RPMI7951 (cell line): ENCODE results near the gene COX7A2L. TPM values are rescaled to one million over a fixed set of nuclear protein-coding genes. Genes with fewer than 3 reads are reported as not detected.
"Not testable (repeated sequence)": the region's sequence is repeated elsewhere in the genome, so short reads cannot be mapped to it uniquely, and the experiment has no call there.

Experiments used
- DNase-seq: peaks from one replicate; pipeline ENCODE4 v3.0.0-alpha.2; 2012; ENCODE audit warnings: low read depth
- total RNA-seq: library from RNA; depleted of rRNA; stranded (reverse); fragments of >200 nt; shearing (Covaris generic); gene quantifications from 2 replicates; pipeline ENCODE4 v1.2.3, GENCODE V29; 2014

The COX7A2L gene
- total RNA-seq, 1 experiment from 2014 or later: 188 TPM

DNA sequence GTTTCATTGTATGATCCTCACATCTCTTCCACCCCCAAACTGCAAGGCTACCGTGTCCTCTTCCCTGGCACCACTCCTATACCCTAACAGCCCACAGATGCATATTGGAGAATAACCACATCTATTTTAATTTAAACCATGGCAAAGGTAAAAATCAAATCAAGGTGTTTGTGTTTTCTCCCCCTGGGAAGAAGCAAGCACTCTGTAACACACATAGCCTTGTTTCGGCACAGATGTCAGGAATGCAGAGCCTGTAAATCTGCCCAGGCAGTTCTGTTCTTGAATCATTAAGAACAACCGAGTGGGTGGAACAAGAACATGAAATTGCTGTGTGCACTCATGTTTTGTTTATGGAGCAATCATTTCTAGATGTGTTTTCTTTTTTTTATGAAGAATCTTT lies 6.8 kb upstream of the COX7A2L start:
- DNase-seq: no peak

DNA sequence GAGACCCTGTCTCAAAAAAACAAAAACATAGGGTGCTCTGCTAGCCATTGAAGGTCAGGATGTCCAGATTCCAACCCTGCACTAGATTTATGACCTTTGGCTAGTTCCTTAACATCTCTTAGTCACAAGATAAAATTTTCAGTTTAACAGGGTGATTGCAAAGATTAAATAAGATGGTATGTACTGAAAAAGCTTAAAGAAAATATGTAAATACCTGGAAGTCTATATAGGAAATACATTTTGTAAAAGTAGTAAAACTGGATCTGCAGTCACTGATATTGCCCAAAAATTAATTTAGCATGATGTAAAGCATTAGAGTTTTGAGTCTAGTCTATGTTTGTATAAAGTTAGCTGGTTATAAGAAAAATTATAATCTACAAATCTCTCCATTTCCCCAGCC lies 5.4 kb upstream of the COX7A2L start:
- DNase-seq: no peak

DNA sequence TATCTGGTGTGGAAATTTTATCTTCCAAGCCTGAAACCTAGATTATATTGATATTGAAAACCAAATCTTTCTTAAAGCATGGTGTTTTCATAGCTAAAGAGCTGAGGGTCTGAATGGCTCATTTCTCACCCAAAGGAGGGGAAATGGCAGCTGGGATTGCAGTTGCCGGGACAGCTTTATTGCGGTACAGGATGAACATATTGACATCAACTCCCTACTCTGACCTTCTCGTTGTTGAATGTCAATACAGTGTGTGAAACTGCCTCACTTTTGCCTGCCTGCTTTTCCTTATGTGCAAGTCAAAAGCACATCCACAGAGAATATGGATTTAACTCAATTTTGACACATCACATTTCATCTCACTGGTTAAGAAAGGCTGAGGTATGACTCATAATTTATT lies 3.6 kb upstream of the COX7A2L start:
- DNase-seq: no peak

DNA sequence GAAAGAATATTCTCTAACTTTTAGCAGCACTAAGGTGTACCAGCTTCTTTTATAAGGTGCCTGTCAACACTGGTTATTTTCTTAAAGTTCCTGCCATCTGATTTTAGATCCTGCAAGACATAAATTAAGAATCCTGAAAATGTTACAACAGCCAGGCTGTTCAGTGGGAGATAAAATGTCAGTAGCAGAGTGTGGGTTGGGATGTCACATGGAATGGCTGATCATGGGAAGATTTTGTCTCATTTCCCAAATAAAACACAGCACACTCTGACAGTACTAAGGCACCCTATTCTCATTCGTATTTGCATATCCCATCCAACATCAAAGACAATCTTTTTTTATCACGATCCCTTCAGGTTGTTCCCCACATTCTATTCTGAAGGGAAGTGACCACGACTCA lies 2.4 kb upstream of the COX7A2L start:
- DNase-seq: no peak

DNA sequence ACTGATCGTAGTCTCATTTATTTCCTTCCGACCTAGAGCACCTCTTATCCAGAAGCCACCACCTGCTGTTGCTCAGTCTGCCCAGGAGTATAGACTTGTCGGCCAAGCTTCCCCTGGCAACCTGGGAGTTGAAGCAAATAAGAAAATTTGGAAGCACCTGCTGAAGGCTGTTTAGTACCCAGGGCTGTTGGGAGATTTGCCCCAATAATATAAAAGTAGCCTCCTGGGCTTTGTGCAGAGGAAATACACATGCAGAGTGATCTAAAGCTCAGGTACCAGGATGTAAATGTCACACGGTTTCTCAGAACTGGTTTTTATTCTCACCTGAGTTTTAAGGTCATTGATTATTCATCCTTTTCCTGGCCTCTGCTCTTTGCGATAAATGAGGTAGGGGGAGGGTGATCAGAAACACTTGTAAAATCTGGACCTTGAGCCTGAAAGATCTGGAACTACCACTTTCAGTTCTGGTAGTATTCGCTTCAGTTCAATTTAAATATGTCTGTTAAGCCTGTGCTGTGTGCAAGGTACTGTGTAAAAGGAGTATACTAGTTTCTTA lies 789 bp upstream of the COX7A2L start:
- DNase-seq: no peak

DNA sequence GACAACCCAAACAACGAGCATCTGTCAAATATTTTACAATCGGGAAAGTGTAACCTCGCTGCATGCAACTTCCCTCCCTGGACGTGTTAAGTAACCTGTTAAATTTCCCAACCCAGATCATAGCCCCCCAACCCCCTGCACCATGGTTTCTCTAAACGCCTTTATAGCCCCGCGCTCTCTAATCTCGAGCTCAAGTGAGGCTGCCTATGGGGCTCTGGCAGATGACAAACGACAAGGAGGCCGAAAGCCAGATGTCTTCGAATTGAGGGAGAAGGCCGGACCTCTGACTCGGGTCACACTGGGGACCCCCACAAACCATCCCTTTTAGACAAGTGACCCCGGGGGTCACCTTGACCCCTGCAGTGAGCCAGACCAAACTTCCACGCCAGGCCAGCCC lies 526 bp downstream of the COX7A2L start:
- no peak for DNase-seq

DNA sequence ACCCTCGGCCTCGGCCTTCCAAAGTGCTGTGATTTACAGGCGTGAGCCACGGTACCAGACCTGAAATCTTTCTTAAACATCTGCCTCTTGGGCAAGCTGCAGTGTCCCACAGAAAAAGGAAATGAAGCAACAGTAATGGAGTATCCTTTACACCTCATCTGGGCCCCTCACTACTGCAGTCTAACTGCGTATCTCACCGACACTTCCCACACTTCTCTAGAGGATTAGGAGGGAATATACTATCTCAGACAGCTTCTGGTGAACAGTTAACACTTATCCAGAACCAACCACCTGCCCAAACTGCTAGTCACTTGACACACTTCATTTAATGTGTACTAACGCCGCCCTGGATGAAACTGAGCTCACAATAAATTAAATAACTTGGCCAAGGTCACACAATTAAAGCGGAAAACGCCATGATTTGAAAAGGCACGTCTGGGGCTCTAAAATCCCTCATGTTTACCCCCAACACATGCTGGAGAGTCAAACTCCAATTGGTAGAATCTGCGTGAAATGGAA lies 993 bp downstream of the COX7A2L start:
- peak; percentile 40 for DNase-seq

DNA sequence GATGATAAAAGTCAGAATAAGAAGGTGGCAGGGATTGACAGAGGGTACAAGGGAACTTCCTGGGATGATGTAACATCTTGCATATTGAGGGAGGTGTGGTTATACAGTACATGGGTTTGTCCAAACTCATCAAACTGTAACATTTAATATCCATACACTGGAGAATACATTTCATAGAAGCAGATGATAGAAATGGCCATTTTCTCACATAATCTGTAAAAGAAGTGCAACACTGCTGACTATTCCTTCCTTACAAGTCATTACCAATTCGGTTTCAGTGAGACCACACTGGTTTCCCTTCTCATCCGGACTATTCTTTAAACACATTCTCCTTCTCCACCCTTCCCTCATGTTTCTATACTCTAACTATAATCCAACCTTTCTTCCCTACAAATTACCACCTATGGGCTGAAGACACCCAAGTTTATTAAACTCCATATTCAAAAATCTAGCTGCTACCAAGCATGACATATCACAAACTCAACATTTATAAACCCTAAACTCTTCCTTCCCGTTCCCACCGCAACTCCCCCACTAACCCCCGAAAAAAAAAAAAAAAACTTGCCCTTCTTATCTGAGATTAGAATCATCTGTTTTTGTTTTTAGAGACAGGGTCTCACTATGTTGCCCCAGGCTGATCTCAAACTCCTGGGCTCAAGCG lies 1.6 kb downstream of the COX7A2L start:
- DNase-seq: no peak

DNA sequence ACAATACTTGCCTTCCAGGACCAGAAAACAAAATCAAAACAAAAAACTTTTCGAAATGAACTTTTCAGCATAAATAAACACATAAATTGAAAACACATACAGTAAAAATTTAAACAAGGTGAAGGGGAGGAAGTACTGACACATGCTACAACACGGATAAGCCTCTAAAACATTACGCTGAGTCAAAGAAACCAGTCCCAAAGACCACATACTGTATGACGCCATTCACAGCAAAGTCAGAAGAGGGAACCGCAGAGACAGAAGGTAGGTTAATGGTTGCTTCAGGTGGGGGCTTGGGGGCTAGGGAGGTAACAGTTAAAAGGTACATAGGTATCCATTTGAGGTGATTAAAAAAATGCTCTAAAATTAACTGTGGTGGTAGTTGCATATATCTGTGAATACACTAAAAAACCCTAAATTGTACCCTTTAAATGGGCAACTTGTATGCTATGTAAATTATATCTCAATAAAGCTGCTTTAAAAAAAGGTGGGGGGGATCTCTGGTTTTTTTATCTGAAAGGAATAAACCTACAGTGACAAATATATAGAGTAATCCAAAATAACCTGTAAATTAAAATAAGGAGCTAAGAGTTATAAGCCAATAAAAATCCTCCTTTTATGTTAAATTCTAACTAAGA lies 7.1 kb downstream of the COX7A2L start:
- no peak for DNase-seq

DNA sequence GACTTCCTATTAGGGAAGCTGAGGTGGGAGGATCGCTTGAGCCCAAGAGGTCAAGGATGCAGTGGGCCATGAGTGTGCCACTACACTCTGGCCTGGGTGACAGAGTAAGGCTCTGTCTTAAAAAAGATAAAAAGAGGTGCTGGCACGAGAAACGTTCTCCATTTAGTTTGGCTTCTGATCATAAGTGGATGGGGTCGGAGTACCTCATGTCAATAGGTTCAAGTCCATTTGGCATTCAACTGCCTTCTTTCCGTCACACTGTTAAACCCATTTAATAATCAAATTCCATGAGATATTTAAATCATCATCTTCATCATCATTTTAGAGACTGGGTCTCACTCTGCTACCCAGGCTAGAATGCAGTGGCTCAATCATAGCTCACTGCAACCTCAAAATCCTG lies 9.2 kb downstream of the COX7A2L start:
- no peak for DNase-seq

DNA sequence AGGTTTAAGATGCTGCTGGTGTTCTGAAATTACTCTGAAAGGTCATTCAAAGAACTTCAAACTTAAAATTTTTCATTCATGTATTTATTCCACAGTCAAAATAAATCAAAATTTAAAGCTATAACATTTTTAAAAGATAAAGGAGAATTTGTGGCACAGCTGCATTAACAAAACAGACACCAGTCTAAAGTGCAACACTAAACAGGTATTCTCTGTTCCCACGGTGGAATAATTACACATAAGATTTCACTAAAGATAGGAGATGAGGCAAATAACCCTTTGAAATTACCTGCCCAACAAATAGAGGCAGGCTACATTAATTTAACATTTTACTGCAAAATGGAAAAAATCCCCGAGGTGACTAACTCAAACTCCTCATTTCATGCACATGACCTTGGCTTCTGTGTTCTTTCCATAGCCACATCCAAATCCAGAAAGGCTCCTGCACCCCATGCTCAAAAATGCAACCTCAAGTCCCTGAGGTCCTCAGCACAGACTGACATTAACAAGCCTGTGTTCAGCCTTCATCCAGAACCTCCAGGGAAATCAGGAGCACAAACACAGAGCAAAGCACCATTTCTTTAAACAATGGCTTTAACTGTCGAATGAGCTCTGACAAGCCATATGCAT lies 10.5 kb downstream of the COX7A2L start:
- DNase-seq: no peak

DNA sequence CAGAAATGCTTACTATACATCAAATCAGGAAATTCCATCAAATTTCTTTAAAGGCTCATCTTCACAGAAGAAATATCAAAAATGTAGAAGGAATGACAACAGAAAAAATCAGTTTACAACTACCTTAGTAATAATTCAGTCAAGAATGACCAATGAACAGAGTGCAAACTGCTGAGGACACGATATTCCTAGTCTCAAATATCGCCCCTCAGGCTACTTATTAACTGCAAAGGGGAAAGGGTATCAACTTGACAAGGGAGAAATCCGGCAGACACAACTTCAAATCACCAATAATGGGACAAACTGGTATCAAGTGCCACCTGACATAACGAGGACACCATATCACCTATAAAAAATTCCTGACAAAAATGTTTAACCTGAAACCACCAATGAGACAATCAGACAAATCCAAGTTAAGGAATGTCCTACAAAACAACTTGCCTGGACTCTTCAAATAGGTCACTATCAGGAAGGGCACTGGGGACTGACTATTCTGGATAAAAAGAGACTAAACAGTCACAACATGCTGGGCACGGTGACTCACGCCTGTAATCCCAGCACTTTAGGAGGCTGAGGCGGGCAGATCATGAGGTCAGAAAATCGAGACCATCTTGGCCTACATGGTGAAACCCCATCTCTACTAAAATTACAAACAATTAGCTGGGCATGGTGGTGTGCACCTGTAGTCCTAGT lies 12.8 kb downstream of the COX7A2L start:
- DNase-seq: no peak

DNA sequence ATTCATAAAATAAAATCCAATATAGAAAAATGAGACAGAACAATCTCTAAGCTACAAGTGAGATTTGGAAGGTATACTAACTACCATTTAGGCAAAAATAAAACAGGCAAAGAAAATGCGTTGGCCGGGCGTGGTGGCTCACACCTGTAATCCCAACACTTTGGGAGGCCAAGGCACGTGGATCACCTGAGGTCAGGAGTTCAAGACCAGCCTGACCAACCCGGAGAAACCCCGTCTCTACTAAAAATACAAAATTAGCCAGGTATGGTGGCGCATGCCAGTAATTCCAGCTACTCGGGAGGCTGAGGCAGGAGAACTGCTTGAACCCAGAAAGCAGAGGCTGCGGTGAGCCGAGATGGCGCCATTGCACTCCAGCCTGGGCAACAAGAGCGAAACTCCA lies 13.5 kb downstream of the COX7A2L start:
- not testable (repeated sequence) for DNase-seq

DNA sequence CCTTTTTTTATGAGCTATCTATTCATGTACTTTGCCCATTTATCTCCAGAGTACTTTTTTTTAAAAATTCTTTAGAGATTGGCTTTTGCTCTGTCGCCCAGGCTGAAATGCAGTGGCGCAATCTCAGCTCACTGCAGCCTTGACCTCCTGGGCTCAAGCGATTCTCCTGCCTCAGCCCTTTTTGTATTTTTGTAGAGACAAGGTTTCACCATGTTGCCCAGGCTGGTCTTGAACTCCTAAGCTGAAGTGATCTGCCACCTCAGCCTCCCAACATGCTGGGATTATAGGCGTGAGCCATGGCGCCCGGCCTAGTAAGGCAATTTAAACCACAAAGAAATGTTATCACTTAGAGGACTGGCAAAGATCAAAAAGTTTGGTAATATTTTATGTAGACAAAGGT lies 14.2 kb downstream of the COX7A2L start:
- not testable (repeated sequence) for DNase-seq

DNA sequence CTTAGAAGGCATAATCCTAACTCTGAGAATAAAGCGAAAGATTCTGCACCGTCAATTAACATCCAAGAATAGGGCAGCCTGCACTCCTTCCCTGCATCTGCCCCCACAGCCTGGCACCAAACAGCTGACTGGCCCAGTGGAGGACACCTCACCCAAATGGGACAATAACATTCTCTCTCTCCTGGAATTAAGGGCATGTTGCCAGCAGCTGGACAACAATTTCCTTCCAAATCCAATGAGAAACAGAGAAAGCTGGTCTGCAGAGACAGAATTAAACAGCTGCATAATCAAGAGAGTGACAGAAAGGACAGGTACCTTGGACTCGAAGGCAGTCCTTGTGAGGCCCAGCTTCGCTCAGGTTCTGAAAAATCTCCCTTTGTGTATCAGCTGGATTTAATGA lies 15.0 kb downstream of the COX7A2L start:
- no peak for DNase-seq

DNA sequence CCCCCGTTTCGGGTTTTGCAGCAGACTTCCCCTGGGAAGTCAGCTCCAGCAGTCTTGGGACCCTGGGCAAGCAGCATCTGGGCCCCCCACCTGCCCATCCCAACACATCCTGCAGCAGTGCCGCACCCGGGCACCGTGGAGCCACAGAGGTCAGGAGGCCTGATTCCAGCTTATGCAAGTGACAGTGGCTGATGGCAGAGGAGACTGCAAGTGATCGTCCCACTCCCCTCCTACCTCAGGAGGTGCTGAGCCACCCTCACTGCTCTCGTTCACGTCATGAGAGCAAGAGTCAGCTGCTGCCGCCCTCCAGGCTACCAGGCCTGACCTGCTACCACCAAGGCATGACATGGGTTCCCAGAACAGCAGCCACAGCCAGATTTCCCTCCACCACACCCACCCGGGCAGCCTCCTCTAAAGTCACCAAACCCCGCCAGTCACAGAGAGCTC lies 18.2 kb downstream of the COX7A2L start:
- DNase-seq: no peak

DNA sequence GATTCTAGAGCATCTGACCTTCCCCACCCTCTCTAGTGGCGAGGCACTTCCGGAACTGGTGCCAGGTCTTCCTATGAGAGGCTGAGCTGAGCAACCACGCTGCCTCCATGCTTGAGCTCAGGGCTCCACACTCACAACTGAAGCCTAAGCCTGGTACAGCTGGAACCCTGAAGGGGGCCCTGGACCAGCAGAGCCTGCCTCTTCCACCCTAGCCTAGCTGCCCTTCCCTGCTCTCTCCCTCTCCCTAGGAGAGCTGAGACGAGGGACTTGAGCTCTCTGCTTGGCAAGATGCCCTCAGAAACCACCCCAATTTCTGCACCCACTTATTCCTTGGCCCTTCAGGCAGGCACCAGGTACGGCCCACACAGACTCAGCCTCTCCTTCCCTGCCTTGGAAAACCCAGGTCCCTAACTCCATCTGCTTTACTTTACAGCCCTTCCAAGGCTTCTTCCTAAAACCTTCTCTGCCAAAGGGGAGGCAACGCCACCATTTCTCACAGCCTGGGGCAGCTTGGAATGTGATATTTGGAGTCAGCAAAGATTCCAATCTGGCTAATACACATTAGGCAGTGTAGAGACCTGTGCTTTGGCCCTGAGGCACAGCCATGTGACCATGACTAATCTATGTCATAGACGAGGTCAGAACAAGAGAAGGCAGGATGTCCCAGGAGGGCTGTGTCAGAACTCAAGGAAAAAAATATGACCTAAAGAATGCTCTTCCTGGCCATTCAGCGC lies 18.8 kb downstream of the COX7A2L start:
- DNase-seq: peak; percentile 89

DNA sequence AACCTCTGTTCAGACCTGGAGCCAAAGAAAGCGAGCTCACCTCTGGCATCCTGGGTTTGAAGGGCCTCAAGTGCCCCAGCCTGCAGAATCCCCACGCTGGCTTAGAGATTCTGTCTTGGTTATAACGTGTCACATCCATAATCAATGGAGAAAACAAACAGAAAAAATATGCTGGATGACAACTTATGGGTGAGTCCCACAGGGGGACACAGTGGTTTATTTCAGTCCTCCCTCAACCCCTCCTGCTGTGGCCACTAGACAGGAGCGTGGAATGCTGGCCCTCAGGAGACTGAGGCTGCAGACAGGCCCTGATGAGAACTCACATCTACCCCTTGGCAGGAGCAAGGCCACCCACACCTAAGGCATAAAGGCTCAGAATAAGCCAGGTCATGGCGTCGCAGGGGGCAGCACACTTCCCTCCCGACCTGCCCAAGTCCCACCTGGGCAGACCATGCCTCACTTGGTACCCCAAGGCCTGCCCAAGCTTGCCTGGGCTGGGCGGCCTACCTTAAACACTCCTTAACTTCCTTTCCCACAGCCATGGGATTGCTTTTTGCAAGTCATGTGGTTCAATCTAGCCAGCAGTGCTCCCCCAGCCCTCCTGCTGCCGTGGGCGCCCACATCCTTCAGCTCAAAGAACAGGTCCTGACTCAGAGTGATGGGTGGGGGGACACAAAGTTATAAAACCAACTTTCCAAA lies 19.9 kb downstream of the COX7A2L start:
- no peak for DNase-seq

DNA sequence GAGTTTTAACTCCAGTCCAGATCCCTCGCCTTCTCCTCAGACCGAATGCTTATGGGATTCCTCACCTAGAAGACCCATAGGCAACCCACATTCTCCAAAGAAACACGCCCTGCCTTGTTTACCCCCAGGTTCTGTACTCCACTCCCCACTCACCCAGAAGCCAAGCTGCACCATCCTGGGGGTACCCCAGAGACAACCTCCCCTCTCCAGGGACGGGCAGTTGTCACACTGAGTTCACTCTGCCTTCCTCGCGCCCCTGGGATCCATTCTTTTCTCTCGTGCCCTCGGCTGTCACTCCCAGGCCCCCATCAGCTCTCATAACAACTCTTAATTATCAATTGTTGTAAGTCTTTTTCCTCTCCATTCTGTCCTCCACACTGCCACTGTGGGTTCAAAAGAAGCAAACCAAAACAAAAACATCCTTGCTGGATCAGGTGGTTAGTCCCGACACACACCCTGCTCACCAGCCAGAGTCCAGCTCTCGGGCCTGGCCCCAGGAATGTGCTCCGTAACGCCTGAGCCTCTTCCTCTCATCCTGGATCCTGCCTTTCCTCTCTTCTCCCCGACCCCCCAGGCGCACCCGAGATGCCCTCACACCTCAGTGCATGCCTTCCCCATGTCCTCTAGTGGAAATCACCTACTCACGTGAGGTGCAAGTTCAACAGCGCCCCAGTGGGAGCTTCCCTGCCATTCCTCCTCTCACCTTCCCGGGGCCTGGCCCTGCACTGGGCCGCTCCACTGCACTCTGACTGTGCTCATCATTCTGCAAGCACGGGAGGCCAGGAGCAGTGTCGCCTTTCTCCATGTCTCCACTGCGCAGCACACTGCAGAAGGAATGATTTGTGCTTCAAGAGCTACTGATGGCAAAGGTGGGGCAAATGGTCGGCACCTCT lies 20.7 kb downstream of the COX7A2L start:
- no peak for DNase-seq
